ENCODE measurements around the gene RBM5. TPM values are rescaled to one million over a fixed set of nuclear protein-coding genes. Genes with fewer than 3 reads are reported as not detected.

Gene RBM5
- total and polyA plus RNA-seq, 2 donors (not counting 1 experiment from before 2014, with no cell fraction given) = 113 to 174 TPM

- no peak for TF ChIP-seq EZH2 (IDR thresholded peaks at IDR 0.05; ENCODE audit: low read length, missing control alignments)
- TF ChIP-seq, protein P1, sequence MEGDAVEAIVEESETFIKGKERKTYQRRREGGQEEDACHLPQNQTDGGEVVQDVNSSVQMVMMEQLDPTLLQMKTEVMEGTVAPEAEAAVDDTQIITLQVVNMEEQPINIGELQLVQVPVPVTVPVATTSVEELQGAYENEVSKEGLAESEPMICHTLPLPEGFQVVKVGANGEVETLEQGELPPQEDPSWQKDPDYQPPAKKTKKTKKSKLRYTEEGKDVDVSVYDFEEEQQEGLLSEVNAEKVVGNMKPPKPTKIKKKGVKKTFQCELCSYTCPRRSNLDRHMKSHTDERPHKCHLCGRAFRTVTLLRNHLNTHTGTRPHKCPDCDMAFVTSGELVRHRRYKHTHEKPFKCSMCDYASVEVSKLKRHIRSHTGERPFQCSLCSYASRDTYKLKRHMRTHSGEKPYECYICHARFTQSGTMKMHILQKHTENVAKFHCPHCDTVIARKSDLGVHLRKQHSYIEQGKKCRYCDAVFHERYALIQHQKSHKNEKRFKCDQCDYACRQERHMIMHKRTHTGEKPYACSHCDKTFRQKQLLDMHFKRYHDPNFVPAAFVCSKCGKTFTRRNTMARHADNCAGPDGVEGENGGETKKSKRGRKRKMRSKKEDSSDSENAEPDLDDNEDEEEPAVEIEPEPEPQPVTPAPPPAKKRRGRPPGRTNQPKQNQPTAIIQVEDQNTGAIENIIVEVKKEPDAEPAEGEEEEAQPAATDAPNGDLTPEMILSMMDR (conservative IDR thresholded peaks at IDR 0.05 in 1 of 2, IDR thresholded peaks at IDR 0.05 in 1 of 2; ENCODE audit: low read depth in 1 of 2, low read length in 2 of 2) = no peak
- no peak overlapping the region for H3K4me3 ChIP-seq (replicated peaks in 1 of 4; ENCODE audit: control extremely low read depth in 1 of 4, insufficient read depth in 1 of 4, low read depth in 3 of 4, low read length in 4 of 4)
- H3K79me2 ChIP-seq (ENCODE audit: control insufficient read depth, insufficient read depth, low read length) = no peaks in the 10 kb centered on the region
- H3K4me2 ChIP-seq (ENCODE audit: extremely low read depth, insufficient read depth, low read length) = no peak overlapping the region
- H3K4me1 ChIP-seq (ENCODE audit: control insufficient read depth, extremely low read depth, insufficient read depth, low read length) = no peaks in the 10 kb centered on the region
- DNase-seq (ENCODE audit: low read depth in 2 of 2) = no peak
- no peak overlapping the region for H3K27ac ChIP-seq (ENCODE audit: insufficient read depth, low read length)
- H3K9ac ChIP-seq (ENCODE audit: insufficient read depth, low read length) = no peak overlapping the region
- H3K36me3 ChIP-seq (ENCODE audit: control insufficient read depth, insufficient read depth, low read length) = peaks cover 40% of the 10 kb centered on the region
- H4K20me1 ChIP-seq (ENCODE audit: control insufficient read depth, extremely low read depth, insufficient read depth, low read length) = no peaks in the 10 kb centered on the region
- H3K9me3 ChIP-seq (ENCODE audit: control insufficient read depth, insufficient read depth, low read depth, low read length) = no peaks in the 10 kb centered on the region
- H2AFZ ChIP-seq (ENCODE audit: low read length) = no peak overlapping the region
- no peaks in the 10 kb centered on the region for H3K27me3 ChIP-seq (ENCODE audit: control insufficient read depth, insufficient read depth, low read length)
Measured at GRCh38 chr3:50111757-50112156, 23.0 kb downstream of the RBM5 start.

DNA sequence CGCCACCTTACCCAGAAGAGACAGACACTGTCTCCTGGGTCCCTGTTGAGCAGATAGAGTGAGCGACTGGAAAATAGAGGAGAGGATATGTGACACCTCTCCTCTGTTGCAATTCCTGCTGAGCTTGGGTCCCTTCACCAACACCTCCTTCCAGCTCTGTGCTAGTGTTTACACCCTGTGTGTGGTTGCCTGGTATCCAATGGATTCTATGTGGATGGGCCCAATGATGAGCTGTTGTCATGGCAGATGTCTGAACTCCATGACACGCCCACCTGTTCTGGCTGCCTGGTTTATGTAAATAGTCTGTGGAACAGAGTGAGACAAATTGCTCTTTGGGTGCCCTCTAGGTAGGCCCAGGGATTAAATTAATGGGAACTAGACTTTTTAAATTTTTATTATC, 23.7 kb downstream of the RBM5 start:
- no peak overlapping the region for H3K9ac ChIP-seq (ENCODE audit: insufficient read depth, low read length)
- no peaks in the 10 kb centered on the region for H3K9me3 ChIP-seq (ENCODE audit: control insufficient read depth, insufficient read depth, low read depth, low read length)
- no peak for DNase-seq (ENCODE audit: low read depth in 2 of 2)
- no peak for TF ChIP-seq EZH2 (IDR thresholded peaks at IDR 0.05; ENCODE audit: low read length, missing control alignments)
- TF ChIP-seq, protein P1 (conservative IDR thresholded peaks at IDR 0.05 in 1 of 2, IDR thresholded peaks at IDR 0.05 in 1 of 2; ENCODE audit: low read depth in 1 of 2, low read length in 2 of 2) = no peak
- no peak overlapping the region for H3K4me2 ChIP-seq (ENCODE audit: extremely low read depth, insufficient read depth, low read length)
- H2AFZ ChIP-seq (ENCODE audit: low read length) = no peak overlapping the region
- H3K27ac ChIP-seq (ENCODE audit: insufficient read depth, low read length) = no peak overlapping the region
- H3K4me1 ChIP-seq (ENCODE audit: control insufficient read depth, extremely low read depth, insufficient read depth, low read length) = no peaks in the 10 kb centered on the region
- H3K4me3 ChIP-seq (replicated peaks in 1 of 4; ENCODE audit: control extremely low read depth in 1 of 4, insufficient read depth in 1 of 4, low read depth in 3 of 4, low read length in 4 of 4) = no peak overlapping the region
- H4K20me1 ChIP-seq (ENCODE audit: control insufficient read depth, extremely low read depth, insufficient read depth, low read length) = no peaks in the 10 kb centered on the region
- no peaks in the 10 kb centered on the region for H3K27me3 ChIP-seq (ENCODE audit: control insufficient read depth, insufficient read depth, low read length)
- peaks cover 41% of the 10 kb centered on the region for H3K36me3 ChIP-seq (ENCODE audit: control insufficient read depth, insufficient read depth, low read length)
- H3K79me2 ChIP-seq (ENCODE audit: control insufficient read depth, insufficient read depth, low read length) = no peaks in the 10 kb centered on the region

GRCh38 chr3:50117120-50117519, 28.4 kb downstream of the RBM5 start:
- TF ChIP-seq, protein P1 (conservative IDR thresholded peaks at IDR 0.05 in 1 of 2, IDR thresholded peaks at IDR 0.05 in 1 of 2; ENCODE audit: low read depth in 1 of 2, low read length in 2 of 2) = no peak
- TF ChIP-seq EZH2 (IDR thresholded peaks at IDR 0.05; ENCODE audit: low read length, missing control alignments) = no peak
- no peaks in the 10 kb centered on the region for H3K27me3 ChIP-seq (ENCODE audit: control insufficient read depth, insufficient read depth, low read length)
- H4K20me1 ChIP-seq (ENCODE audit: control insufficient read depth, extremely low read depth, insufficient read depth, low read length) = no peaks in the 10 kb centered on the region
- no peak overlapping the region for H3K9ac ChIP-seq (ENCODE audit: insufficient read depth, low read length)
- no peak for DNase-seq (ENCODE audit: low read depth in 2 of 2)
- H3K4me3 ChIP-seq (replicated peaks in 1 of 4; ENCODE audit: control extremely low read depth in 1 of 4, insufficient read depth in 1 of 4, low read depth in 3 of 4, low read length in 4 of 4) = no peak overlapping the region
- no peak overlapping the region for H2AFZ ChIP-seq (ENCODE audit: low read length)
- no peak overlapping the region for H3K27ac ChIP-seq (ENCODE audit: insufficient read depth, low read length)
- H3K9me3 ChIP-seq (ENCODE audit: control insufficient read depth, insufficient read depth, low read depth, low read length) = no peaks in the 10 kb centered on the region
- peaks cover 48% of the 10 kb centered on the region for H3K36me3 ChIP-seq (ENCODE audit: control insufficient read depth, insufficient read depth, low read length)
- no peaks in the 10 kb centered on the region for H3K4me1 ChIP-seq (ENCODE audit: control insufficient read depth, extremely low read depth, insufficient read depth, low read length)
- no peaks in the 10 kb centered on the region for H3K79me2 ChIP-seq (ENCODE audit: control insufficient read depth, insufficient read depth, low read length)
- no peak overlapping the region for H3K4me2 ChIP-seq (ENCODE audit: extremely low read depth, insufficient read depth, low read length)

Data from fibroblast of lung (primary cell).